GM23248 (cell line): ENCODE results near the gene MYL4.

Experiments used
- EZH2 ChIP-seq: fragments of 200-600 bp; sonication (generic); IDR thresholded peaks from 2 replicates; pipeline ENCODE4 v1.6.1; 2018; ENCODE audit warnings: antibody characterized with exemption, mild to moderate bottlenecking; ENCODE audit not compliant: insufficient read depth, poor library complexity, severe bottlenecking
- EZH2phosphoT487 ChIP-seq: fragments of 200-600 bp; sonication (generic); IDR thresholded peaks from 2 replicates; pipeline ENCODE4 v1.6.1; 2018; ENCODE audit warnings: antibody characterized with exemption, moderate library complexity, mild to moderate bottlenecking, low read depth; ENCODE audit not compliant: insufficient read depth

GRCh38 chr17:47270946-47271705 is 62.0 kb downstream of the MYL4 start:
- TF ChIP-seq EZH2: no peak
- TF ChIP-seq EZH2phosphoT487: no peak
